Measurements from ENCODE around the gene PCDHA9.

GRCh38 chr5:140870221-140871201, 22.3 kb downstream of the PCDHA9 start:
- TF ChIP-seq CTCF (IDR thresholded peaks at IDR 0.05; ENCODE audit: low read depth, low read length, poor library complexity, severe bottlenecking): no peak
- TF ChIP-seq EZH2phosphoT487 (IDR thresholded peaks at IDR 0.05; ENCODE audit: borderline replicate concordance, low read length): no peak

Data from DOHH2 (cell line).